HG02588 (cell line): ENCODE measurements around the gene SPOCK1.
"Not testable (repeated sequence)": the region's sequence is repeated elsewhere in the genome, so short reads cannot be mapped to it uniquely, and the experiment has no call there.

Experiments
- ATAC-seq: cut with Tn5 transposase; IDR thresholded peaks from one replicate; pipeline ENCODE4 v1.9.1; 2021; ENCODE audit warnings: mild to moderate bottlenecking, moderate library complexity; ENCODE audit not compliant: unreplicated experiment

SPOCK1 gene

DNA sequence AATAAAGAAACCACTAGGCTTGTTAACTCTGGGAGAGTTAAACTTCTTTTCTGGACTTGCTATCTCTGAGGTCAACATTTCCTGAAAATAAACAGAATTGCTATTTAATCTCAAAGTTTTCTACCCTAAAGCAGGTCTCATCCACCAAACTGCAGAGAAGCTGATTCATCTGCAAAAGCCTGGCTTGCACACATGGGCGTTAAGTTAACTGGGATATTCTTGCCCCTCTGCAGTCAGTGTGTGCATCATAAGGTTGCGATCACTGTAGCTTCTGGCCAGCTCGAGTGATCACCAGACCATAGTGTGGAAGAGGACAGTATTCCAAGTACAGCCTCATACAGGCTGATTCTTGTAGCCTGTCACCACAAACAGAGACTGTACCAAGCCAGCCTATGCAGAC, 99.2 kb downstream of the SPOCK1 start:
- no peak for ATAC-seq

DNA sequence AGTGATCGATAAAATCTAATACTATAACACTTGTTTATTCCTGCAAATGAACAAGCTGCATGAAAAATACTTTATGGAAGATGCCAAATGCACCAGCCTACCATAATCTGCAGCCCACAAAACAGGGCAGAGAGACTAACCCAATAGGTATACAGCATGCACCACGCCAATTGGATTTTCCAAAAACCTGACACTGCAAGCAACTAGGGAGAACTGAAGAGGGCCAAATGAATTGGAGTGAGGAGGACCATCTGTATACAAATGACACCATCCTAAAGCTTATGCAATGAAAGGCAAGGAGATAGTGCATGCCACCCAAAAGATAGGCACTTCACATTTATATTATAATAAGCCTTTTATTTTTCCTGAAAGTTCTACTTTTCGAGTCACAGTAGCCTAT, 100.4 kb downstream of the SPOCK1 start:
- ATAC-seq: no peak

DNA sequence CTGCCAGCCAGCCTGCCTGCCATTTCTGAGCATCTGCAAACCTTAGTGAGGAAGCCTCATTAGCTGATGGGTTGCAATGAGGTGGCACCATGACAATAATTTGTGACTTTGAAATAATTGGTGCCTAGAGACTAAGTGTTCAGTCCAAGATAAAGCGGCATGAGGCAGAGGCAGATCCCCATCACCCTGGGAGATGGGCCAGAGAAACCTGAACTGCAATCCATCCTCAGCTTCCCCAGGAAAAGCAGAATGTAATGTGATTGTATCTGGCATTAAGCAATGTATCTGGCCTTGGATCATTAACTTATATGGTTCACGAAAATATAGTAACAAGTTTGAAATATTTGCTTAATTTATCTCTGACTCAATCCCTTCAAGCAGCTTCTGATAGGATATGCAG, 101.0 kb downstream of the SPOCK1 start:
- no peak for ATAC-seq

DNA sequence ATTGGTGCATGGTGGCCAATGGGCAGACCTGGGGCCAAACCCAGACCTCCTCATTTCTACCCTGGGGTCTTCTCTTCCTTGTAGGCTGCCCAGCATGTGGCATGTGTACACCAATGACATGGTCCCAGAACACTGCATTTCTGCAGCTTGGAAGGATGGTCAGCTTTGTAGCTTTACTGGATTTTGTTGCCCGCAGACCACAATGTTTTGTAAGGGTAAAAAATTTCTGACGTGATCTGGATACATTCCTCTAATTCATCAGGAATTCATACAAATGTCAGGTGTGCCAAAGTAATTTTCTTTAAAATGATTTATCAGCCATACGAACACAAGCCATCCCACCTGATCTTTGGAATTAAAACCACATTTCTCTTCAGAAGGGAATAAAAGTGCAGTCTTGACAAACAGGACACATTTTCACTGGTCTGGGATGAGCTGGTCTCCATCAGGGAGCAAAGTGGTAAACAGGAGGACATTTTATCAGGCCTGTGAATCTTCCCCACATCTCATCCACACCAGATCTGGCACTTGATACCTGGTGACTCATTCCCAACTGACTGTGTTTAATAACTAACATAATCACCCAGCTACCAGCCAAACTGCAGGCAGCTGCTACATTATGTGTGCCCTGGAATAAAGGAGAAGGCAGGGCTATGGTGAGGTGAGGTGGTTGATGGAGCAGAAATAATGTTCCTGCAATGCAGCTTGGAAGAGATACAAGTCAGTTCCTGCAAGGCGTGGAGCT, 103.9 kb downstream of the SPOCK1 start:
- no peak for ATAC-seq

DNA sequence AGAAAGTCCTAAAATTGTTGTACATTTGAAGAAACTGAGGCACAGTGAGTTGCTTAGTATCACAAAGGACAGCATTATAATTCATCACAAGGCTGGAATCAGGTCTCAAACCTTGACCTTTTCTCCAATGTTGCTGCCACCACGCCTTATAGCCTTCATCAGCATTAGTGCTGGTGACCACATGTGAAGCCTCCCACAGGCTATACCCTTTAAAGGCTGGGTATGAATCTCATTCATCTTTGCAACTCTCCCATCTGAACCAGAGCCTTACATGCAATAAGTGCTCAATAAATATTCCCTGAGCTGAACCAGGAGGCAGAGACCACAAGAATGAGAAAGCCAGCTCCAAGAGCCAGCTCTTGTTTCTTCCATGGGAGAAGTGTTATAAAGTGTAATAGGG, 104.7 kb downstream of the SPOCK1 start:
- no peak for ATAC-seq

DNA sequence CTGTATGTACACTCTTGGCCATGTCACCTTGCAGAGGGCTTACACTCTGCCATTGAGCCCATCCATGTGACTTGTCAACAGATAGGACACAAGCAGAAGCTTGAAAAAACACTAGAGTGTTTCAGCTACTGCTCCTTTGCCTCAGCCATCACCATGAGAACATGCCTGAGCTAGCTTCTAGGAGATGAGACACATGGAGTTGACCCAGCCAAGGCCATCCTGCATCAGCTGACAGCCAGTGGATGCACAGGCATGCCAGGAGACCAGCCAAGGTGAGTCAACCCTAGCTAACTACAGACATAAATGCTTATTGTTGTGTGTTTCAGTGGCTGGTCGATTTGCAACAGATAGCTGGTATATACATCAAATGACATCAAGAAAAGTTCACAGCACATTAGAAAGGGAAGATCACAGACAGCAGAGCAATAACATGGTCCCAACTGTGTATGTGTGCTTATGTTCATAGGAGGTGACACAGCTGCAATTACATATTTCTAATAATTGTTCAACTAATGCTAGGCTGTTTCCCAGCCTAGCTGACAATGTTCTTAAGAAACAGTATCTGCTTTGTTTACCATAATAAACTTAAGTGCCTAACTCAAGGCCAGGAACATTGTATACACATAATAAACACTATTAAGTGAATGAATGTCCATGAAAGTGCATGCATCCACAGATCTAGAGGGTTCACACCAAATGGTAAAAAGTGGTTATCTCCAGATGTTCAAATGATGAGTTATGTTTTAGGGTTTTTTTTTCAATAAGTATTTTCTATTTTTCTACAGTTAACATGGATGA, 105.7 kb downstream of the SPOCK1 start:
- ATAC-seq: no peak

DNA sequence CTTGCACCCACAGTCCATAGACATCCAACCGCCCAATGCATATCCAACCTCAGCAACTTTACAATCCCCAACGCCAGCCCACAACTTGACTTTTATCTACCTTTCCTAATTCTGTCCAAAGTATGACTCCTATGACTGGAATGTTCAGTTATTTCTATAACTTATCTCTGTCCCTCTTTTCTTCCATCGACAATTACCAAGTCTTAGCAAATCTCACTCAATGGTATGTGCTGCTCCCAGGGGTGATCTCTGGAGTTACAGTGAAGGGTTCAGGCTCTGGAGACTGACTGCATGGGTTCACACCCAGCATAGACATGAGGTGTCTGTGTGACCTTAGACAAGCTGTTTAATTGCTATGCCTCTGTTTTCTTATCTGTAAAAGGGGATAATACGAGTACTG, 106.9 kb downstream of the SPOCK1 start:
- ATAC-seq: no peak

DNA sequence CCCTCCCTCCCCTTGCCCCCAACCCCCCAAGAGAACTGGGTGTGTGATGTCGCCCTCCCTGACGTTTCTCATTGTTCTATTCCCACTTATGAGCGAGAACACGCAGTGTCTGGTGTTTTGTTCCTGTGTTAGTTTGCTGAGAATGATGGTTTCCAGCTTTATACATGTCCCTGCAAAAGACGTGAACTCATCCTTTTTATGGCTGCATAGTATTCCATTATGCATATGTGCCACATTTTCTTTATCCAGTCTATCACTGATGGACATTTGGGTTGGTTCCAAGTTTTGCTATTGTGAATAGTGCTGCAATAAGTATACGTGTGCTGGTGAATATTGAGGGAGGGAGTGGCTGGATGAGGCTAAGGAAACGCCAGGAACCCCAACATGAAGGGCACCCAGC, 108.1 kb downstream of the SPOCK1 start:
- ATAC-seq: not testable (repeated sequence)

DNA sequence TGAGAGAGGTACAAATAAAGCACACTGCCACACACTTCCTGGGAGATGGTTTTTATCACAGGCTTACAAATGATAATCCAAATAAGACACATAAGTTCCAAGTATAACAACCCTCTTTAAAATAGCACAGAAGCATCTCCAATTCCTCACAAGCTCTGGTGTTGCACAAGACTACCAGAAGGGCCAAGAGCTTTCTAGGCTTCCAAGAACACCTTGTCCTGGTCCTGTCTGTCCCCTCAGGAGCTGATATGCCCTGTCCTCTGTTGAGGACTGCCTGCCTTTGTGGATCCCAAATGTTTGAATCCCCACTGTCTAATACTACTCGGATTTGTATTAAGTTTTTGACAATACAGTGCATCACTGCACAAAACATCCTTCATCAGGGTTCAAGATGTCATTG, 110.1 kb downstream of the SPOCK1 start:
- no peak for ATAC-seq

DNA sequence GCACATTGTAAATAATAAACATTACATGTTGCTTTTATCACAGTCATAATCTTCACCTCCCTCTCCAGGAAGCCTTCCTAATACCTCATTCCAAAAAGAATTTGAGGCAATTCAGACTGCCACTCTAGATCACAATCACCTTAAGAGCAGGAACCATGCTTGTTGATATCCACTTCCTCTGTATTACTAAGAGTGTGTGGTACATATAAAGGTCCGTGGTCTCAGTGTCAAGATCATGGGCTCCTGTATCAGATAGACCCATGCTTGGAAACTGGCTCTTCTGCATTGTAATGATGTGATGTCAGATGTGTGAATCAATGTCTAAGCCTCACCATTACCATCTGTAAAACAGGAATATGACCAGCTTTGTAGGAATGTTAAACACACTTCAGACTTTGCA, 114.1 kb downstream of the SPOCK1 start:
- ATAC-seq: no peak

DNA sequence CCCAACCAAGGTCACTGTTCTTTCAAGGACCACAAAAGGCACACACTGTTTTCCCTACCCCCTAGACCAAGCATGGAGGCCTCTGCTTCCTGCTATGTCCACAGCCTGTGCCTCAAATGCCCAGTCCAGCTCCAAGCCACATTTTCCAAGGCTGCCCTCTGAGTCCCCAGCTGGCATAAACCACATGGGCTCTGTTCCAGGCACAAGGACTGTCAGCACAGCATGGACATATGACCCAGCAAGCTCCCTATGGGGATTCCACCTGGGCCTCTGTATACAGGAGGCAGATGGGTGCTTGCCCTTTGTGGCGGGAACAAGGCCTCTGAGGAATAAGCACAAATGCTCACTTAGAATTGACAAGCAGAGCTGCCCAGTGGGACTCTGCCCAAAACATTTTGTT, 115.2 kb downstream of the SPOCK1 start:
- ATAC-seq: no peak

DNA sequence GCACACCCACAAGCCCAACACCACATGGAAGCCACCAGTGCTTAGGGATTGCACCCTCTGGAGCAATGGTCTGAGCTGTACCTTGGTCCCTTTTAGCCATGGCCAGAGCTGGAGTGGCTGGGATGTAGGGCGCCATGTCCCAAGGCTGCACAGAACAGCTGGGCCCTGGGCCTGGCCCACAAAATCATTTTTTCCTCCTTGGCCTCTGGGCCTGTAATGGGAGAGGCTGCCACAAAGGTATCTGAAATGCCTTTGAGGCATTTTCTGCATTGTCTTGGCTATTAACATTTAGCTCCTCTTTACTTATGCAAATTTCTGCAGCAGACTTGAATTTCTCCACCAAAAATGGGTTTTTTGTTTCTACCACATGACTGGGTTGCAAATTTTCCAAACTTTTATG, 117.6 kb downstream of the SPOCK1 start:
- ATAC-seq: no peak

DNA sequence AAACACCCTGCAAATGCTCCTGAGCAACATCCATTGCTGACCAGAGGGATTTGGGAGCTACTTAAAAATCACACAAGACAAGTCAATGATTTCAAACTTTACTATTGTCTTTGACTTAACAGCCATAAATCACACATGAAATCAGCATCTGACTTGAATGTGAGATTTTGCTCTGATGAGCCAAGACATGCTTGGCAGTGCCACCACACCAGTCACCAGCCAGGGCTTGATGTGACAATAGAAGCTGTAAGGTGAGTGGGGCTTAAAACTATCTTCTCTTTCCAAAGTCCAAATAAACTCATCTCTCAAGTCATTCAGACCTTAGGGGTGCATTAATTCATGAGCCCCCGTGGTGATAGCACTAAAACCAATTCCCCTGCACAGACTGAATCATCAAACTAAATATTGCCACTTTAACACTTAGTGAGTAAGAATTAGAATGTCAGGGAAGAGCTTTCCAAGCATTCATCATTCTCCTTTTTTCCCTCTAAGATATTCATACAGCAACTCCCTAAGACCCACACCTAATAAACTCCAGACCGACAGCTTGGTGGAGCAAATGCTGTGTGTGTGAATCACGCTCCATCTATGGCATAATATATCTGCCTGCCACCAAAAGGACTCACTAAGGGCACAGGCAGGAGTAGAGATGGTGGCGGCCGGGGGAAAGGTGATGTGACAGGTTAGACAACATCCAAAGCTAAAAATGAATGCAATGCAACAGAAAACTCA, 119.4 kb downstream of the SPOCK1 start:
- no peak for ATAC-seq

DNA sequence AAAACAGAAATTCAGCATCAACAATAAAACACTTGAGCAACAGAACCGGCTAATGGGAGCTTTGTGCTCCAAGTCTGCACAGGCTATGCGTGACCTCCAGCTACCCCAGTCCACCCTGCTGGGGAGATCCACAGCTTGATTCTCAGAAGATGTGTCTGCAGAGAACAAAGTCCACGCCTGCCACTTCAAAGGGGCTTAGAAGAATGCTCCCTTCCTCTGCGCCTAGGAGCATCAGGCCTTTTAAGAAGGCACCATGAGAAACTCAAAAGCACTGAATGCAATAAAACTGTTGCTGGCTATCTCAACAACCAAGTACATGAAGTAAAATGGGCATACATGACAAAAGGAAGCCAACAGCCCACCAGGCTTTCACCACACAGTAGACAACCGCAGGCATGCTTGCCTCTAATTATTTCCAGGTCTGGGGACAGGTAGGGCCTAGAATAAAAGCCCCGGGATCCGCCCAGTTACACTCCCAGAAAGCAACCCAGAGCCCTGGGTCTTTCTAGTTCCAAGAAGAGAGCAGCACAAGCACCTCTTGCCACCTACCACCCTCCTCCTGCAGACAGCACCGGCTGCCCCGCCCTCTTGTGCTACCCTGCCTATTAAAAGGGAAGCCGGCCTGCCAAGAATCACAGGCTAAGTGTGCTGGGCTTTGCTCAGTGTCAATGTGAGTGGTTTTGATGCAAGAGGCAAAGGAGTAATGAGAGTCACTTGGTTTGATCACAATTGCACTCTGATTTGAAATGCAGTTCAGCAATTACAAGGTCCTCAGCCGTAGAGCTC, 123.2 kb downstream of the SPOCK1 start:
- no peak for ATAC-seq

DNA sequence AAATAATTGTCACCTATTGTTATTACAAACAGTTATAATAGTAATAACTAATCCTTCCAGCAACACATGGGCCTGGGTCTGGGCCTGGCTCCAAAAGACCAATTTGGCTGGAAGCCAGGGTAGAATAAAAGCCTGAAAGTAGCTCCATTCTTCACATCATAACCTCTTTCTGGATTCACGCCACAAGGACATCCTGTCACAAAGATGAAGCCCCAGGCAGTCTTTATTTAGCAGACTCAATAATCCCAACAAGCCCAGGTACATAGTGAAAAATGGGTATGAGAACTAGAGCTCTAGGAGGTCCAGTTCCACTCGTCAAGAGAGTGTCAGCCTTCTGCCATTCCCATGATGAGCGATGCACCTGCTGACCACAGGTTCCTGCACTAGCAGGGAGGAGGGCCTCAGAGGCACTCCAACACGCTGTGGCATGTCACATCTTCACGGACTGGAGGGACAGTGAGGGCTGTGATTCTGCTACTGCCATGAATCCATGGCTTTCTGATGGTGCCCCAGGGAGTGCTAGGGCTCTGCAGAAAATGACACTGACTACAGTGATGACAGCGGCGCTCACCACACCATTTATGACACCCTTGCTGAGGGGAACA, 124.9 kb downstream of the SPOCK1 start:
- no peak for ATAC-seq

DNA sequence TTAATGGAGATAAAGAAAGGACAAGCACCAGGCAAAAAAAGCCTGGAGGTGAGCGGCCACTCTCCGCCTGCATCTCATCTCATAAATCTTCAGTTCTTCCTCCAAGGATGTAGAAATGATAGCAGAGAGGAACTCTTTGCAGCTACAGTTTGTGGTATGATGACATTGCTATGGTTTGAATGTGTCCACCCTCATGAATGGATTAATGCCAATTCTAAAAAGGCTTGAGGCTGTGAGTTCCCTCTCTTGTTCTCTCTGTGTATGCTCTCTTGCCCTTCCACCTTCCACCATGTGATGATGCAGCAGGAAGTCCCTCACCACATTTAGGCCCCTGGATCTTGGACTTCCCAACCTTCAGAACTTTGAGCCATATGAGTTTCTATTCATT, 126.4 kb downstream of the SPOCK1 start:
- ATAC-seq: no peak

DNA sequence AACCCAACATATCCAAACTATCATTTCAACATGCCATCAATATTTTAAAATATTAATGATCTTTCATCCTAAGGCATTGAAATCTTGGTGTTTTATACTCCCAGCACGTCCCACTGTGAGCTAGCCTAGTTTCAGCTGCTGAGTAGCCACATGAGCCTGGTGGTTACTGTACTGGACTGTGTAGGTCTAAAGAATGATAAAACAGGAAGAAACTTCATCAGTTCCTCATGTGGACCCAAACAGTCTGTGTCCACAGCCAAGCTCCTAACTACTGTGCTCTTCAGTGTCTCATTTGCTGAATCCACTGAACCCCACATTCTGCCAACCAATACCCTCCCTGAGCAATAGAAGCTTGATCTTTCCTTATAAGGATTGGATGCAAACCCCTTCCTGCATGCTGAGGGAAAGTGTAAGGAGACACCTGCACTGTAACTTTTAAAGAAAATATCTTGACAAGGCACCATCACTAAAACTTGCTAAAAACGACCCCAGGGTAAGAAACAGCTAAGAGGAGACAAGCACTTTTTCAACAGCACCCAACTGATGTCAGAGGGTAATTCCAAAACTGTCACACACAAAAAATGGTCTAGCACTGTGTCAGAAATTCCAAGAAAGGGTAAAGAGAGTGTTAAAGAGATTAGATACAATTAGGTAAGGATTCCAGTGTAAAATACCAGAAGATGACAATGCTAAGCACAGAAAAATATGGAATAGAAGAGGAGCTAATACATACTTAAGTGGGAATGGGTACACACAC, 126.9 kb downstream of the SPOCK1 start:
- ATAC-seq: no peak

DNA sequence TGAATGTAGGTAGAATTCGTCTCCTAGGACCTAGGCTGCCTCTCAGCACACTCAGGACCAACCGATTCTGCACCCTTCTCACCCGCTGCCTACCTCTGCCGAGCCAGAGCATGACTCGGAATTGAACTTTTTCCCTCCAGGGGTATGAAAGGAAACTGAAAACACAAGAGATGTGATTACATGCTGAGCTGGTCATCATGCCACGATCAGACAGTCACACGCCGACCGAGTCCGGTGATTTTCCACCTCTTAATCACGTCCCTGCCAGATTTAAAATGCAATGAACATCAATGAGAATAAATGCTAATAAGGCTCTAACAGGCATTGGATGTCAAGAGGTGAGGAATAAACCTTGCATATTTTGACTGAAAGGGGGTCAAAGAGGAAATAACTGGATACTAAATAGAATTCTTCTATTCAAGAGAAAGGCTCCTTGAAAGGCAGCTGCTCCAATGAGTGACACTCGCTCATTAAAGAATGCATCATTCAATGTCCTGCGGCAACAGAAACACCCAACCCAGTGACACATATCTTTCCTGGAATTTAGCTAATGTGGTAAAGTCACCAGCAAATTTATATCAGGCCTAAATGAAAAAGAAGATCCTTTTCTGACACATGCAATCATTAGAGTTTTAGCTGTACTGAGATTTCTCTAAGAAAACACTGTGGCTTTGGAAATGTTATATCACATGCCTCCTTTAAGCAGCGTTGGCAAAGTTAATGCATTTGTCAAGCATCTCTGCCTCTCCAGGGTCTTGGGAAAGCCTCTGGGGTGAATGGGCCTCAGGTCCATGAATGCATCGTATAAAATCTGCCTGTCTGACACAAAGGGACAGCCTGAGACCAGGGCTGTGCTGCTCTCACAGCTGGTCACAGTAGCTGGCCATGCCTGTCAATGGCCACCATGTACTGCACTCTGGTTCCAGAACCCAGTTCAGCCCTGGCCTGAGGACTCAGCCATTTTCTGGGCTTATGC, 128.7 kb downstream of the SPOCK1 start:
- ATAC-seq: no peak

DNA sequence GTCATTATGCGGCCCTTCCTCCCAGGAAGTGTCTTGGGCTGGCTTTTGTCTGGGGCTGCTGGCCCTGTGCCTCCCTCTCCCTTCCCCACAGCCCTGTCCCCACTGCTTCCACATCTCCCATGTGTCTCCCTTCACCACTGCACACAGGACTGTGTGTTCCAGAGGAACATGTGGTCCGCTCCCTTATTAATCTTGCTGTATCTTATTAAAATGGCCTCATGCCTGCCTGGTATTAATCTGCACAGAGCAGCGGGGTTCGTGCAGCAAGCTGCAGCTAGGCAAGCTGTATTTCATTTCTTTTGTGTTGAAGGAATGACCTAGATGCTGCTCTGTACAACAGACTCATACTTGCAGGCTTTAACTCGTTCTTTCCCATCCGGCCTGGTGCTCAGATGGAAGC, 130.5 kb downstream of the SPOCK1 start:
- no peak for ATAC-seq
